ENCODE measurements around the gene TRABD.
"Not testable (repeated sequence)": the region's sequence is repeated elsewhere in the genome, so short reads cannot be mapped to it uniquely, and the experiment has no call there.

The TRABD gene

GRCh38 chr22:50151571-50152537 lies 33.9 kb upstream of the TRABD start:
- no peak for DNase-seq (ENCODE audit: low spot score)

- no peak for DNase-seq (ENCODE audit: low spot score)
Observed at GRCh38 chr22:50153056-50153755, 32.5 kb upstream of the TRABD start.

- DNase-seq (ENCODE audit: low spot score) = no peak
Observed at GRCh38 chr22:50153756-50154140, 32.0 kb upstream of the TRABD start.

- DNase-seq (ENCODE audit: low spot score) = peak; percentile 45
Observed at GRCh38 chr22:50157709-50158375, 27.9 kb upstream of the TRABD start.

- DNase-seq (ENCODE audit: low spot score) = no peak
Observed at GRCh38 chr22:50160947-50161346, 24.8 kb upstream of the TRABD start.

GRCh38 chr22:50161508-50162390 lies 24.0 kb upstream of the TRABD start:
- no peak for DNase-seq (ENCODE audit: low spot score)

- no peak for DNase-seq (ENCODE audit: low spot score)
Observed at GRCh38 chr22:50162391-50162956, 23.2 kb upstream of the TRABD start.

GRCh38 chr22:50165436-50166123 lies 20.1 kb upstream of the TRABD start:
- DNase-seq (ENCODE audit: low spot score) = no peak

- DNase-seq (ENCODE audit: low spot score) = no peak
Observed at GRCh38 chr22:50167689-50168489, 17.8 kb upstream of the TRABD start.

GRCh38 chr22:50168490-50169180 lies 17.1 kb upstream of the TRABD start:
- not testable (repeated sequence) for DNase-seq (ENCODE audit: low spot score)

- DNase-seq (ENCODE audit: low spot score) = no peak
Observed at GRCh38 chr22:50169181-50169759, 16.4 kb upstream of the TRABD start.

- peak; percentile 53 for DNase-seq (ENCODE audit: low spot score)
Observed at GRCh38 chr22:50169774-50170341, 15.9 kb upstream of the TRABD start.

GRCh38 chr22:50170453-50171318 lies 15.0 kb upstream of the TRABD start, which contains the start of gene PANX2:
PANX2 (plus strand) TSS chr22:50170731; CDS start chr22:50170731, 0 bp downstream.
- DNase-seq (ENCODE audit: low spot score) = no peak

GRCh38 chr22:50171319-50171964 lies 14.3 kb upstream of the TRABD start:
- DNase-seq (ENCODE audit: low spot score) = no peak

- no peak for DNase-seq (ENCODE audit: low spot score)
Observed at GRCh38 chr22:50171965-50172421, 13.7 kb upstream of the TRABD start.

- no peak for DNase-seq (ENCODE audit: low spot score)
Observed at GRCh38 chr22:50173311-50173982, 12.3 kb upstream of the TRABD start.

All from LoVo (cell line).